ENCODE results near the gene ICAM2. TPM values are rescaled to one million over a fixed set of nuclear protein-coding genes. Genes with fewer than 3 reads are reported as not detected.
A peak's percentile ranks its signal among the peaks of the same experiment; 100 is the strongest.

The ICAM2 gene
- total RNA-seq, 6 experiments from 2014 or later = 5.5 to 16.1 (median 8.6) TPM

DNA sequence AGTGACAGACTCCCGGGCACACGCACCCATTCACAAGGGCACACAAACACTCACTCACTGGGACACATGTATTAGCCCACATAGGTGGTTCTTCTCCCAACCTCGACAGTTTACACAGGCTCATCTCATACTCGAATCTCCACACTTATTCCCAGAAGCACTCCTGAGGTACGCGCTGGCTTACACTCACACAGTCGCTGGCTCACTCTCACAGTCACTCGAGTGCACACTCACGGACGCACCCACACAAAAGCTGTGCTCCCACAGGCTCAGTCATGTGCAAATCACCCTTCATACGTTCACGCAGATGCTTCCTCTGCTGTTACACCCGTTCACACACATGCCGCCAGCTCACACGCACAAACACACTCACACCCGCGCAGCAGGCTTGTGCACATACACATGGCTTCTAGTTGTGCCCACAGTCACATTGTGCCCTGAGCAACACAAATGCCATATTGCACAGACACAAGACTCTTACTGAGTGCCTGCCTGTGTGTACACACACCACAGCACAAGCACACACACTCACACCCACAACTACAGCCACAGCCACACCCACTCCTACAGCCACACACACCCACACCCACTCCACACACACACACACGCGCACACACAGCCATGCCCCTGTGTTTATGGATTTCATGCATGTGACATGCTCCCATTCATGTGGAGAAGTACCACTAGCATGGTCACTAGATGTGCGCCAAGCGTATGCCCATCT, 30.6 kb downstream of the ICAM2 start:
- intact Hi-C loops (cut with DNase I) = no loop called here
- no peaks in the 10 kb centered on the region for H3K27me3 ChIP-seq
- no peak overlapping the region for H3K27ac ChIP-seq
- TF ChIP-seq POLR2A (IDR thresholded peaks at IDR 0.05) (no peak), CTCF (IDR thresholded peaks at IDR 0.05) (no peak)
- DNase-seq = peak in 1 of 3 donors; percentile 45
- H3K4me1 ChIP-seq = no peaks in the 10 kb centered on the region
- H3K4me3 ChIP-seq = no peak overlapping the region
- H3K9me3 ChIP-seq = no peaks in the 10 kb centered on the region
- no peaks in the 10 kb centered on the region for H3K36me3 ChIP-seq
- 73% methylated on average over 14 of the region's 21 CpGs for WGBS (ENCODE audit: insufficient coverage, low coverage, low lambda C conversion rate, missing lambda C conversion rate)
- no peak for ATAC-seq

DNA sequence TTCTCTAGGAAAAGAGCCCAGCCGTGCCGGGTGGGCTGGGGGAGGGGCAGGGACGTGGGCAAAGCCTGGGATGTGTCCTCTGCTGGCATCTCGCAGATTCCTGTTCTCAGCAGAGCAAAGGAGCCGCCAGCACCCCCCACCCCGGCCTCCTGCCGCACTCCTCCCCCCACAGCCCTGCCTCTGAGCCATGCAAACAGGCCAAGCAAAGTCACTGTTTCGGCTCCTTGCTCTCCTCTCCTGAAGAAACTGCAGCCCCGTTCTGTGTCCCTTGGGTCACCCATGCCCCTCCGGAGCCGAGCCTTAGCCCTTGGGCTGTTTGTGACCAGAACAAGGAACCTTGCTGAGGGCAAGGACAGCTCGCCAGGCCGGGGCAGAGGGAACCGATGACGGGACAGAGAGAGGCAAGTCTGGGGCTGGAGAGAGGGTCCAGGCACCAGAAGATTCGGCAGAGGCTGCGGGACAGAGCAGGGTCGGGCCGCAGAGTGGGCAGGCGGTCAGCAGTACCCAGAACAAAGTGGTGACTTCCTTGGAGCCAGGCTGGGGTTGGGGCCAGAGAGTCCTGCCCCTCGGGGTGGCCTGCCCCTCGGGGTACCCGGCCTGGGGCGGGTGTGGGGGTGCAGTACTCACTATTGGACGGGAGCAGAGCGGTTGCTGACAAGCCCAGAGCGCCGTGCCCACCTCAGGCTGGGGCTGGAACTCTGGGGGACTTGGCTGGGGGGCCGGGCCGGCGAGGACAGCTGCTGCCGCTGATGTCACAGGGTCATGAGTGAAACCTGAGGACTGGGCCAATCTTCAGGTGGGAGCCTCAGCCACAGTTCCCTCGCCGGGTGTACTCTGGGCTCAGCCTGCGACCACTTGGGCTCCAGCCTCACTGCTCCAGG, 31.5 kb downstream of the ICAM2 start:
- DNase-seq = peak in 1 of 3 donors; percentile 47
- Histone ChIP-seq H3K4me3 (no peak overlapping the region), H3K4me1 (no peaks in the 10 kb centered on the region), H3K9me3 (no peaks in the 10 kb centered on the region), H3K27me3 (no peaks in the 10 kb centered on the region), H3K36me3 (no peaks in the 10 kb centered on the region), H3K27ac (no peak overlapping the region)
- no peak for TF ChIP-seq CTCF (IDR thresholded peaks at IDR 0.05)
- ATAC-seq = no peak
- intact Hi-C loops (cut with DNase I) = no loop called here
- WGBS (ENCODE audit: insufficient coverage, low coverage, low lambda C conversion rate, missing lambda C conversion rate) = 56% methylated on average over 13 of the region's 35 CpGs

GRCh38 chr17:63988127-63988478, 32.3 kb downstream of the ICAM2 start:
- DNase-seq (no peak), ATAC-seq (no peak)
- WGBS (ENCODE audit: insufficient coverage, low coverage, low lambda C conversion rate, missing lambda C conversion rate) = no CpG with 5 or more reads among the region's 5 CpGs
- H3K27ac ChIP-seq = no peak overlapping the region
- H3K9me3 ChIP-seq = no peaks in the 10 kb centered on the region
- no peak for TF ChIP-seq POLR2A (IDR thresholded peaks at IDR 0.05)
- TF ChIP-seq CTCF (IDR thresholded peaks at IDR 0.05) = no peak
- no peaks in the 10 kb centered on the region for H3K36me3 ChIP-seq
- H3K27me3 ChIP-seq = no peaks in the 10 kb centered on the region
- no peaks in the 10 kb centered on the region for H3K4me1 ChIP-seq
- intact Hi-C loops (cut with DNase I) = no loop called here
- no peak overlapping the region for H3K4me3 ChIP-seq

GRCh38 chr17:63987221-63988126, 33.0 kb downstream of the ICAM2 start:
- intact Hi-C loops (cut with DNase I) = no loop called here
- peak in 1 of 3 donors; percentile 49 for DNase-seq
- 42% methylated on average over 13 of the region's 18 CpGs for WGBS (ENCODE audit: insufficient coverage, low coverage, low lambda C conversion rate, missing lambda C conversion rate)
- Histone ChIP-seq H3K27ac (no peak overlapping the region), H3K4me3 (no peak overlapping the region), H3K36me3 (no peaks in the 10 kb centered on the region), H3K4me1 (no peaks in the 10 kb centered on the region), H3K27me3 (no peaks in the 10 kb centered on the region), H3K9me3 (no peaks in the 10 kb centered on the region)
- TF ChIP-seq CTCF (IDR thresholded peaks at IDR 0.05) (no peak), POLR2A (IDR thresholded peaks at IDR 0.05) (no peak)
- ATAC-seq = peak in 1 of 4 donors; percentile 6
